CD4-positive, alpha-beta T cell (primary cell): ENCODE results near the gene EPHA5. TPM values are rescaled to one million over a fixed set of nuclear protein-coding genes. Genes with fewer than 3 reads are reported as not detected.
"Not testable (repeated sequence)": the region's sequence is repeated elsewhere in the genome, so short reads cannot be mapped to it uniquely, and the experiment has no call there.

ENCODE experiments used
- ATAC-seq: fragments of 200-7000 bp; cut with Tn5 transposase; one replicate; pipeline ENCODE4 v1.10.0; 2022; ENCODE audit warnings: mild to moderate bottlenecking; ENCODE audit not compliant: poor library complexity
- CTCF ChIA-PET: fragments of 350-600 bp; sonication (Branson Sonifier 250); formaldehyde crosslinking; loops from one replicate; lab custom pipeline; 2021; ENCODE audit warnings: antibody characterized with exemption, inconsistent platforms; lab: Charles Lee
- POLR2A ChIA-PET: fragments of 350-600 bp; sonication (Branson Sonifier 250); formaldehyde crosslinking; loops from one replicate; lab custom pipeline; 2021; ENCODE audit warnings: antibody characterized with exemption, inconsistent platforms; lab: Charles Lee
- DNase-seq, 14 experiments: peaks; one replicate each; pipeline ENCODE4 v3.0.0-alpha.2; 2013 to 2020; ENCODE audit warnings: mixed read lengths in 2 of 14
- H3K27ac ChIP-seq, 2 donors: one replicate each; pipeline versions ENCODE4 v1.5.1 to v1.7.0; 2013; ENCODE audit warnings: low read length in 2 of 2, low read depth in 1 of 2, mild to moderate bottlenecking in 1 of 2
- H3K27me3 ChIP-seq, 2 experiments: 1 replicate in 1 of 2; 2 replicates in 1 of 2; pipeline versions ENCODE4 v1.6.1 to v1.7.0; 2013; ENCODE audit warnings: low read length in 2 of 2, control low read depth in 1 of 2, mild to moderate bottlenecking in 1 of 2, moderate library complexity in 1 of 2; ENCODE audit not compliant: insufficient read depth in 2 of 2, control insufficient read depth in 1 of 2
- H3K36me3 ChIP-seq: one replicate; pipeline ENCODE4 v1.6.1; 2013; ENCODE audit warnings: low read length, control low read depth; ENCODE audit not compliant: insufficient read depth
- H3K4me1 ChIP-seq: one replicate; pipeline ENCODE4 v1.6.1; 2013; ENCODE audit warnings: low read length, control low read depth; ENCODE audit not compliant: insufficient read depth
- H3K4me3 ChIP-seq: one replicate; pipeline ENCODE4 v1.5.1; 2013; ENCODE audit warnings: mild to moderate bottlenecking, low read length, moderate library complexity
- H3K9me3 ChIP-seq, 2 experiments: 1 replicate in 1 of 2; 2 replicates in 1 of 2; pipeline versions ENCODE4 v1.6.1 to v1.7.0; 2013; ENCODE audit warnings: low read length in 2 of 2, mild to moderate bottlenecking in 2 of 2, control low read depth in 1 of 2, moderate library complexity in 1 of 2; ENCODE audit not compliant: control insufficient read depth in 1 of 2, insufficient read depth in 1 of 2
- H3K27ac Mint-ChIP-seq: one replicate; pipeline ENCODE4 v1.8.0; 2020; ENCODE audit warnings: mixed read lengths
- H3K27me3 Mint-ChIP-seq: one replicate; pipeline ENCODE4 v1.8.0; 2021; ENCODE audit warnings: mixed read lengths
- H3K36me3 Mint-ChIP-seq: one replicate; pipeline ENCODE4 v1.8.0; 2021; ENCODE audit warnings: low read depth, mixed read lengths
- H3K4me1 Mint-ChIP-seq: one replicate; pipeline ENCODE4 v1.8.0; 2021; ENCODE audit warnings: low read depth, mixed read lengths
- H3K4me3 Mint-ChIP-seq: one replicate; pipeline ENCODE4 v1.8.0; 2020; ENCODE audit warnings: mild to moderate bottlenecking, mixed read lengths
- H3K9me3 Mint-ChIP-seq: one replicate; pipeline ENCODE4 v1.8.0; 2020; ENCODE audit warnings: mixed read lengths
- CTCF ChIP-seq: fragments of 200-600 bp; IDR thresholded peaks from one replicate; pipeline ENCODE4 v1.8.0; 2022; ENCODE audit warnings: antibody characterized with exemption, mild to moderate bottlenecking
- intact Hi-C, 2 experiments: fragments of 100-400 bp; cut with DNase I in 1 of 2; cut with micrococcal nuclease in 1 of 2; formaldehyde crosslinking; loops; one replicate each; pipeline versions ENCODE4 v1.15.1 to v1.9.0; 2023 to 2025; cut with DNase I, micrococcal nuclease
- total RNA-seq, 174 experiments: library from RNA in 2 of 174; stranded (reverse) in 2 of 174; gene quantifications; one replicate each; pipeline ENCODE4 v1.2.3 and lab custom pipeline; 2021 to 2026

EPHA5 gene
- total RNA-seq, 2 experiments from 2014 or later, result not detected

DNA sequence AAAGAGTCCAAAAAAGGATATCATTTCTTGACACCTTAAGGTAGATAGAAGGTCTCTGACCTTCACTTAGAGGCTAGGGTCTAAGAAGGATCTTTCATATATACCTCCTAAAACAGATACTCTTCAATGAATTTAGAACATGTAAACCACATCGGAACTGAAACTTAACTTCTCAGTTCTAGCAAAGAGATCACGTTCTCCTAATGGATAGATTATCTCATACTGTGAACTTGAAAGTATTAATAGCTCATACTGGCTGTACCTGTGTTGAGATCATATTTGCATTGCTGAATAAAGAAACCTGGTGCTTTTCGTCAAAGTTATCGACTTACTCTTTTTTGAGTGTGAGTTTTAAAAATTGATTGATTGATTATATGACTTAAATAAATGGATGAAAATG lies 353.8 kb downstream of the EPHA5 start:
- Histone ChIP-seq H3K9me3 (no peaks in the 10 kb centered on the region), H3K27me3 (no peaks in the 10 kb centered on the region), H3K4me3 (no peak overlapping the region), H3K4me1 (no peaks in the 10 kb centered on the region), H3K36me3 (no peaks in the 10 kb centered on the region), H3K27ac (no peak overlapping the region)
- POLR2A ChIA-PET, result no interaction called here
- intact Hi-C loops, result no loop called here
- H3K27ac Mint-ChIP-seq, result no peak overlapping the region
- no peaks in the 10 kb centered on the region for H3K27me3 Mint-ChIP-seq
- H3K4me1 Mint-ChIP-seq, result no peaks in the 10 kb centered on the region
- H3K4me3 Mint-ChIP-seq, result no peak overlapping the region
- peaks cover 3% of the 10 kb centered on the region for H3K9me3 Mint-ChIP-seq
- TF ChIP-seq CTCF, result no peak
- CTCF ChIA-PET, result no interaction called here
- no peak for DNase-seq
- ATAC-seq, result no peak
- no peaks in the 10 kb centered on the region for H3K36me3 Mint-ChIP-seq

DNA sequence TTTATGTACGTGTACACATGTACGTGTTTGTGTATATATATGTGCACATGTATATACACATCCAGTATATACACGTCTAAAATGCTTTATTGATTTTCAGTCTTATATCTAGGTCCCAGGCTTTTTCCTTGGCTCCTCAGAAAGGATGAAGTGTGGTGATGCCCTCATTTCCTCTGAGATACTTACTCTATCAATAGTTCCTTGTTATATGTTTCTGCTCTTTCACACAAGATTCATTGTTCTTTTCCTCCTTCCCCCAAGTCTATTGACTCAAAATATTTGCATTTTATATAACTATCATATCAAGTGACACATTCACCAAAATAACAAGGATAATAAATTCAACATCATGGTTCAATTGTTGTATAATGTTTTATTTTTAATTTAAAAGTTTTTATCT lies 359.2 kb downstream of the EPHA5 start:
- no peak for ATAC-seq
- H3K4me1 Mint-ChIP-seq, result no peaks in the 10 kb centered on the region

GRCh38 chr4:65310586-65310985 lies 359.7 kb downstream of the EPHA5 start:
- Histone ChIP-seq H3K4me3 (no peak overlapping the region), H3K27me3 (no peaks in the 10 kb centered on the region), H3K27ac (no peak overlapping the region), H3K36me3 (no peaks in the 10 kb centered on the region), H3K9me3 (no peaks in the 10 kb centered on the region), H3K4me1 (no peaks in the 10 kb centered on the region)
- no peaks in the 10 kb centered on the region for H3K9me3 Mint-ChIP-seq
- H3K4me1 Mint-ChIP-seq, result no peaks in the 10 kb centered on the region
- H3K27me3 Mint-ChIP-seq, result no peaks in the 10 kb centered on the region
- CTCF ChIA-PET, result no interaction called here
- DNase-seq (no peak), ATAC-seq (no peak)
- H3K4me3 Mint-ChIP-seq, result no peak overlapping the region
- intact Hi-C loops, result no loop called here
- H3K27ac Mint-ChIP-seq, result no peak overlapping the region
- POLR2A ChIA-PET, result no interaction called here
- no peak for TF ChIP-seq CTCF
- no peaks in the 10 kb centered on the region for H3K36me3 Mint-ChIP-seq

More for the DNA sequence above, 359.2 kb downstream of the EPHA5 start:
- no peak overlapping the region for H3K27ac Mint-ChIP-seq
- intact Hi-C loops, result no loop called here
- Histone ChIP-seq H3K4me3 (no peak overlapping the region), H3K27ac (no peak overlapping the region), H3K9me3 (no peaks in the 10 kb centered on the region), H3K4me1 (no peaks in the 10 kb centered on the region), H3K36me3 (no peaks in the 10 kb centered on the region), H3K27me3 (no peaks in the 10 kb centered on the region)
- no peaks in the 10 kb centered on the region for H3K36me3 Mint-ChIP-seq
- H3K9me3 Mint-ChIP-seq, result no peaks in the 10 kb centered on the region
- H3K4me3 Mint-ChIP-seq, result no peak overlapping the region
- CTCF ChIA-PET, result no interaction called here
- TF ChIP-seq CTCF, result no peak
- DNase-seq, result no peak
- H3K27me3 Mint-ChIP-seq, result no peaks in the 10 kb centered on the region
- POLR2A ChIA-PET, result no interaction called here

- H3K4me3 Mint-ChIP-seq, H3K4me1 Mint-ChIP-seq, H3K9me3 ChIP-seq, H3K27ac Mint-ChIP-seq, intact Hi-C loops, CTCF ChIA-PET, H3K27me3 Mint-ChIP-seq, POLR2A ChIA-PET, H3K36me3 Mint-ChIP-seq, DNase-seq, H3K4me1 ChIP-seq, H3K36me3 ChIP-seq, H3K27ac ChIP-seq, H3K4me3 ChIP-seq, H3K9me3 Mint-ChIP-seq, H3K27me3 ChIP-seq, ATAC-seq: not testable (repeated sequence)
Observed at GRCh38 chr4:65308626-65309025, 361.7 kb downstream of the EPHA5 start.
